RWPE2 (cell line): Measurements from ENCODE around the gene TRABD2A.

ENCODE experiments used
- ATAC-seq: fragments of 200-7000 bp; cut with Tn5 transposase; 3 replicates; pipeline ENCODE4 v1.9.1; 2021; ENCODE audit warnings: low read depth
- DNase-seq: peaks from one replicate; pipeline ENCODE4 v3.0.0-alpha.2; 2020; ENCODE audit warnings: low spot score
- H3K27ac ChIP-seq: fragments of 450-650 bp; 2 replicates; pipeline ENCODE4 v1.5.1; 2017; ENCODE audit warnings: mild to moderate bottlenecking; ENCODE audit not compliant: poor library complexity, severe bottlenecking
- H3K27me3 ChIP-seq: fragments of 250-450 bp; sonication (Bioruptor Pico); 2 replicates; pipeline ENCODE4 v1.5.1; 2021; ENCODE audit warnings: mild to moderate bottlenecking, moderate library complexity; ENCODE audit not compliant: insufficient read depth, poor library complexity, severe bottlenecking
- H3K36me3 ChIP-seq: fragments of 250-450 bp; sonication (Bioruptor Pico); 2 replicates; pipeline ENCODE4 v1.5.1; 2020; ENCODE audit warnings: low read depth, mild to moderate bottlenecking, moderate library complexity
- H3K4me1 ChIP-seq: fragments of 250-450 bp; sonication (Bioruptor Pico); 2 replicates; pipeline ENCODE4 v1.5.1; 2021; ENCODE audit warnings: mild to moderate bottlenecking, moderate library complexity; ENCODE audit not compliant: insufficient read depth, poor library complexity, severe bottlenecking
- H3K4me3 ChIP-seq: fragments of 250-450 bp; sonication (Bioruptor Pico); 2 replicates; pipeline ENCODE4 v1.5.1; 2021; ENCODE audit warnings: mild to moderate bottlenecking, moderate library complexity; ENCODE audit not compliant: severe bottlenecking
- H3K9me3 ChIP-seq: fragments of 250-450 bp; sonication (Bioruptor Pico); 2 replicates; pipeline ENCODE4 v1.5.1; 2021; ENCODE audit warnings: mild to moderate bottlenecking, moderate library complexity; ENCODE audit not compliant: severe bottlenecking
- CTCF ChIP-seq: fragments of 450-650 bp; IDR thresholded peaks from one replicate; pipeline ENCODE4 v1.5.1; 2017; ENCODE audit warnings: mild to moderate bottlenecking, moderate library complexity; ENCODE audit not compliant: poor library complexity, severe bottlenecking

TRABD2A gene

GRCh38 chr2:84799772-84800171, 81.1 kb downstream of the TRABD2A start:
- Histone ChIP-seq H3K4me3 (no peak overlapping the region), H3K27me3 (no peaks in the 10 kb centered on the region), H3K27ac (no peak overlapping the region), H3K36me3 (no peaks in the 10 kb centered on the region), H3K9me3 (peaks cover 2% of the 10 kb centered on the region), H3K4me1 (no peaks in the 10 kb centered on the region)
- no peak for TF ChIP-seq CTCF
- DNase-seq (no peak), ATAC-seq (no peak)

GRCh38 chr2:84797271-84797670, 83.6 kb downstream of the TRABD2A start:
- DNase-seq (no peak), ATAC-seq (no peak)
- H3K27ac ChIP-seq: no peak overlapping the region
- peaks cover 2% of the 10 kb centered on the region for H3K9me3 ChIP-seq
- TF ChIP-seq CTCF: no peak
- no peaks in the 10 kb centered on the region for H3K4me1 ChIP-seq
- no peaks in the 10 kb centered on the region for H3K27me3 ChIP-seq
- no peak overlapping the region for H3K4me3 ChIP-seq
- no peaks in the 10 kb centered on the region for H3K36me3 ChIP-seq

GRCh38 chr2:84796798-84797197, 84.1 kb downstream of the TRABD2A start:
- DNase-seq (no peak), ATAC-seq (no peak)

GRCh38 chr2:84793641-84794040, 87.2 kb downstream of the TRABD2A start:
- H3K9me3 ChIP-seq: no peaks in the 10 kb centered on the region
- DNase-seq: no peak
- no peak overlapping the region for H3K27ac ChIP-seq
- no peak overlapping the region for H3K4me3 ChIP-seq
- no peak for ATAC-seq
- TF ChIP-seq CTCF: no peak
- no peaks in the 10 kb centered on the region for H3K4me1 ChIP-seq
- H3K27me3 ChIP-seq: no peaks in the 10 kb centered on the region
- no peaks in the 10 kb centered on the region for H3K36me3 ChIP-seq

More at GRCh38 chr2:84796798-84797197, 84.1 kb downstream of the TRABD2A start:
- no peaks in the 10 kb centered on the region for H3K27me3 ChIP-seq
- H3K27ac ChIP-seq: no peak overlapping the region
- TF ChIP-seq CTCF: no peak
- H3K4me1 ChIP-seq: no peaks in the 10 kb centered on the region
- no peak overlapping the region for H3K4me3 ChIP-seq
- no peaks in the 10 kb centered on the region for H3K36me3 ChIP-seq
- H3K9me3 ChIP-seq: peaks cover 2% of the 10 kb centered on the region

GRCh38 chr2:84792856-84793522, 87.9 kb downstream of the TRABD2A start:
- H3K36me3 ChIP-seq: no peaks in the 10 kb centered on the region
- DNase-seq (no peak), ATAC-seq (no peak)
- no peak overlapping the region for H3K27ac ChIP-seq
- no peaks in the 10 kb centered on the region for H3K9me3 ChIP-seq
- TF ChIP-seq CTCF: no peak
- H3K27me3 ChIP-seq: no peaks in the 10 kb centered on the region
- H3K4me3 ChIP-seq: no peak overlapping the region
- no peaks in the 10 kb centered on the region for H3K4me1 ChIP-seq
